ENCODE measurements around the gene ACR. TPM values are rescaled to one million over a fixed set of nuclear protein-coding genes. Genes with fewer than 3 reads are reported as not detected.

ACR gene
- under 1 TPM in 1 of 2 donors, not detected in 1; 0.18 TPM for total RNA-seq
- polyA plus RNA-seq (2013, experiment 1 of 2): 0.71 TPM
- not detected for polyA plus RNA-seq (2013, experiment 2 of 2)
- long read RNA-seq, experiment 1: 0 reads
- long read RNA-seq, experiment 2: 0 reads
- long read RNA-seq, experiment 3: 0 reads
- long read RNA-seq, experiment 4: 0 reads

DNA sequence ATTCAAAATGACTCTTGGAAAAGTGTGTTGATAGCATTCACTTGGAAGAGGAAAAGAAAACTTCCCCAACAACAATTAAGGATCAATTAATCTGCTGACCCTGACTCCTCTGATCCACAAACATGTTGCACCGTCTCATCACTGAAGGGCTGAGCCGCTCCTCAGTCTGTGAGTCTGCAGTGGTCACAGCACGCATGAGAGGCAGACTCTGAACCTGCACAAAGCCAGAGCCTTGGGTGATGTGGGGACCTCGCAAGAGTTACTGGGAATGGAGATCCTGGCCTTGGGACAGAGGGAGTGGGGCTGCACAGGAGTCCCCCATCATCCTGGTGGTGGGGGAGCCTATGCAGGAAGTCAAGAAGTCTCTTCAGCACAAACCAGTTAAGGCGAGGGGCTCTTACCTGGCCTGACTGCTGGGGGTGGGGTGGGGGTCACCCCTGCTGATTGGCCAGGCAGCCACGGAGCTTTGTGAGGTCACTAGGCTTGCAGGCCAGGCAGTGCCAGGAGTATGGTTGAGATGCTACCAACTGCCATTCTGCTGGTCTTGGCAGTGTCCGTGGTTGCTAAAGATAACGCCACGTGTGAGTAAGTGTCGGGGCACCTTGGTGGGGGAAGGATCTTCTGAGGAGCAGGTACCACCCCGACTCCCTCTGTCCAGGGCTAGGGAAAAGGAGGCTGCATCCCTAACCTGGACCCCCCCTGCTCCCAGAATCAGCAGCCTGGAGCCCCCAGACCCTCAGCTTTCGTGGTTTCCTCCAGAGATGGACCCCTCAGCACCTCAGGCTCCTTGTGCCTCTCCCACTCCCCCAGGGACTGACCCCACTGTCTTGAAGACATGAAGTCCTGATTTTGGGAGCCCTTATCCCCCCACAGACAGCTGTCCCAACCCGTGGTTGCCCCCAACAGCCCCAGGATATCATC is at the start of gene ACR:
TSS of gene ACR (plus strand) at position 477 of the 921 bp plus-strand sequence. CDS start at position 509, 32 bp downstream.
- H3K4me1 Mint-ChIP-seq: peaks cover 1% of the 10 kb centered on the region

DNA sequence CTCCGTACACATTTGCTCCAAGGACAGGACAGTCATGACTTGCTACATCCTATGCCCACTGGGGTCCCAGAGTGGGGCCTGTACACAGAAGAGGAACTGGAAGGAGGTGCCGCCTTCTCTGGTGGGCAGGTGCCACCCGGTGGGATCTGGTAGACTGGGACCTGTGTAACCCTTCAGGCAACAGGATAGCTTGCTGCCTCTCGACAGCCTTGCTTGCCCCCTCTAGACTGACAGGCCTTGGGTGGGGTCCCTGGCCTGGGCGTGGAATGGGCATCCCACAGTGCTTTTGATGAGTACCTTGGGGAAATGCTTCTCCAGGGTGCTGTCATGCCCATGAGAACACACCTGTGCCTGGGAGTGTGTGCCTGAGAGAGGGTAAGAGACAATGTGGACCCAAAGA is 49.6 kb upstream of the ACR start:
- H3K4me1 Mint-ChIP-seq: no peaks in the 10 kb centered on the region
- no peaks in the 10 kb centered on the region for H3K36me3 ChIP-seq (ENCODE audit: control insufficient read depth, insufficient read depth, low read length)
- no peaks in the 10 kb centered on the region for H3K9me3 ChIP-seq (ENCODE audit: control insufficient read depth, low read length)
- 95 to 96% methylated on average over 4 to 5 of the region's 5 CpGs for WGBS, 2 experiments (ENCODE audit: insufficient coverage in 1 of 2, insufficient read length in 1 of 2)
- peaks cover 9% of the 10 kb centered on the region for H3K9me3 Mint-ChIP-seq
- no peak overlapping the region for H3K4me3 ChIP-seq (ENCODE audit: low read length)
- no peaks in the 10 kb centered on the region for H3K4me1 ChIP-seq (ENCODE audit: control insufficient read depth, insufficient read depth, low read length)
- no peak overlapping the region for H3K27ac ChIP-seq (ENCODE audit: low read depth, low read length)
- H3K27ac Mint-ChIP-seq: no peak overlapping the region
- TF ChIP-seq, protein P1, sequence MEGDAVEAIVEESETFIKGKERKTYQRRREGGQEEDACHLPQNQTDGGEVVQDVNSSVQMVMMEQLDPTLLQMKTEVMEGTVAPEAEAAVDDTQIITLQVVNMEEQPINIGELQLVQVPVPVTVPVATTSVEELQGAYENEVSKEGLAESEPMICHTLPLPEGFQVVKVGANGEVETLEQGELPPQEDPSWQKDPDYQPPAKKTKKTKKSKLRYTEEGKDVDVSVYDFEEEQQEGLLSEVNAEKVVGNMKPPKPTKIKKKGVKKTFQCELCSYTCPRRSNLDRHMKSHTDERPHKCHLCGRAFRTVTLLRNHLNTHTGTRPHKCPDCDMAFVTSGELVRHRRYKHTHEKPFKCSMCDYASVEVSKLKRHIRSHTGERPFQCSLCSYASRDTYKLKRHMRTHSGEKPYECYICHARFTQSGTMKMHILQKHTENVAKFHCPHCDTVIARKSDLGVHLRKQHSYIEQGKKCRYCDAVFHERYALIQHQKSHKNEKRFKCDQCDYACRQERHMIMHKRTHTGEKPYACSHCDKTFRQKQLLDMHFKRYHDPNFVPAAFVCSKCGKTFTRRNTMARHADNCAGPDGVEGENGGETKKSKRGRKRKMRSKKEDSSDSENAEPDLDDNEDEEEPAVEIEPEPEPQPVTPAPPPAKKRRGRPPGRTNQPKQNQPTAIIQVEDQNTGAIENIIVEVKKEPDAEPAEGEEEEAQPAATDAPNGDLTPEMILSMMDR (conservative IDR thresholded peaks at IDR 0.05): no peak
- no peaks in the 10 kb centered on the region for H3K27me3 Mint-ChIP-seq (ENCODE audit: insufficient read depth)
- peaks cover 15% of the 10 kb centered on the region for H3K36me3 Mint-ChIP-seq (ENCODE audit: low read depth)
- no peak for DNase-seq
- no peak overlapping the region for H3K9ac ChIP-seq (ENCODE audit: extremely low read depth, low read length, poor library complexity, severe bottlenecking)
- no peaks in the 10 kb centered on the region for H3K27me3 ChIP-seq (ENCODE audit: control insufficient read depth, insufficient read depth, low read length, poor library complexity, severe bottlenecking)
- no peak overlapping the region for H3K4me3 Mint-ChIP-seq

More for the DNA sequence above, at the start of gene ACR:
- H3K9ac ChIP-seq (ENCODE audit: extremely low read depth, low read length, poor library complexity, severe bottlenecking): no peak within 1 kb of the TSS
- H3K4me3 ChIP-seq (ENCODE audit: low read length): no peak within 1 kb of the TSS
- TF ChIP-seq, protein P1 (conservative IDR thresholded peaks at IDR 0.05): no peak
- peak; percentile 44 for DNase-seq
- H3K27me3 ChIP-seq (ENCODE audit: control insufficient read depth, insufficient read depth, low read length, poor library complexity, severe bottlenecking): peaks cover 45% of the 10 kb centered on the region
- H3K36me3 Mint-ChIP-seq (ENCODE audit: low read depth): no peaks in the 10 kb centered on the region
- H3K4me1 ChIP-seq (ENCODE audit: control insufficient read depth, insufficient read depth, low read length): no peaks in the 10 kb centered on the region
- H3K9me3 ChIP-seq (ENCODE audit: control insufficient read depth, low read length): no peaks in the 10 kb centered on the region
- H3K9me3 Mint-ChIP-seq: no peaks in the 10 kb centered on the region
- 86 to 91% methylated on average over 10 to 13 of the region's 13 CpGs for WGBS, 2 experiments (ENCODE audit: insufficient coverage in 1 of 2, insufficient read length in 1 of 2)
- no peak within 1 kb of the TSS for H3K27ac ChIP-seq (ENCODE audit: low read depth, low read length)
- H3K4me3 Mint-ChIP-seq: no peak within 1 kb of the TSS
- no peaks in the 10 kb centered on the region for H3K36me3 ChIP-seq (ENCODE audit: control insufficient read depth, insufficient read depth, low read length)
- H3K27me3 Mint-ChIP-seq (ENCODE audit: insufficient read depth): peaks cover 82% of the 10 kb centered on the region
- H3K27ac Mint-ChIP-seq: no peak within 1 kb of the TSS

DNA sequence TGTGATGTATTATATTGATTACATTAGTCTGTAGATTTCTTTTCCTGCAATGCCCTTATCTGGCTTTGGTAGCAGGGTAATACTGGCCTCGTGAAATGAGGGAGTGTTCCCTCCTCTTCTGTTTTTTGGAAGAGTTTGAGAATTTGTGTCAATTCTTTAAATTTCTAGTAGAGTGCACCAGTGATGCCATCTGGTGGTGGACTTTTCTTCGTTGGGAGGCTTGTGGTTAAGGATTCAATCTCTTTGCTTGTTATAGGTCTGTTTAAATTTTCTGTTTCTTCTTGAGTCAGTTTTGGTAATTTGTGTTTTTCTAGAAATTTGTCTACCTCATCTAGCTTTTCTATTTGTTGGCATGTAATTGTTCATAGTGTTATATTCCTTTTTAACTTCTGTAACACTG is 46.5 kb upstream of the ACR start:
- no peak overlapping the region for H3K4me3 ChIP-seq (ENCODE audit: low read length)
- H3K27me3 ChIP-seq (ENCODE audit: control insufficient read depth, insufficient read depth, low read length, poor library complexity, severe bottlenecking): no peaks in the 10 kb centered on the region
- Mint-ChIP-seq H3K27ac (no peak overlapping the region), H3K27me3 (ENCODE audit: insufficient read depth) (peaks cover 4% of the 10 kb centered on the region), H3K4me1 (no peaks in the 10 kb centered on the region), H3K36me3 (ENCODE audit: low read depth) (peaks cover 15% of the 10 kb centered on the region), H3K4me3 (no peak overlapping the region), H3K9me3 (peaks cover 3% of the 10 kb centered on the region)
- TF ChIP-seq, protein P1 (conservative IDR thresholded peaks at IDR 0.05): peak; percentile 82
- H3K27ac ChIP-seq (ENCODE audit: low read depth, low read length): no peak overlapping the region
- no peak overlapping the region for H3K9ac ChIP-seq (ENCODE audit: extremely low read depth, low read length, poor library complexity, severe bottlenecking)
- H3K36me3 ChIP-seq (ENCODE audit: control insufficient read depth, insufficient read depth, low read length): no peaks in the 10 kb centered on the region
- H3K4me1 ChIP-seq (ENCODE audit: control insufficient read depth, insufficient read depth, low read length): no peaks in the 10 kb centered on the region
- peak; percentile 59 for DNase-seq
- H3K9me3 ChIP-seq (ENCODE audit: control insufficient read depth, low read length): no peaks in the 10 kb centered on the region
- 0 to 9% methylated on average over 2 of the region's 2 CpGs for WGBS, 2 experiments (ENCODE audit: insufficient coverage in 1 of 2, insufficient read length in 1 of 2)
